Erythroblast (primary cell): ENCODE results near the gene PRAMEF6.
"Not testable (repeated sequence)": the region's sequence is repeated elsewhere in the genome, so short reads cannot be mapped to it uniquely, and the experiment has no call there.

Experiments used
- DNase-seq, 2 experiments: peaks; one replicate each; lab custom pipeline; 2025; lab: John Stamatoyannopoulos, UW

Gene PRAMEF6

DNA sequence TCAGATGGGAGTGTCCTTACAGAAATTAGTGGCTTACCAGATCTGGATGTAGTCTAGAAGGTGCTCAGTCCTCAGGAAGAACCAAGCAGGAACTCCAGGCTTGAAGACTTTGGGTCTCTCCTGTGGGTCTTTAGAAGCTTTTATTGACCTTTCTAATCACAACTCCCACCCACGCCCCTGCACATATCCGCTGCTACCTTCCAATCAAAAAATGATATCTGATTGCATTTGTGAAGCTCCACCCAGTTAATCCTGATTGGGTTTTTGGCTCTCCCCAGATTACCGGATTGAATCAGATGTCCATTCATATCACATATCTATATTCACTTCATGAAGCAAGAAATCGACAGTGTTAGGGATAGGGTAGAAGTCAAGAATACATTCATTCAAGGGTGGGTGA, at the start of gene PRAMEF6:
TSS of gene PRAMEF6 (minus strand) at position 101 of the 400 bp plus-strand sequence. CDS start 5,062 bp downstream, outside the sequence.
- DNase-seq: not testable (repeated sequence)

- not testable (repeated sequence) for DNase-seq
Observed at GRCh38 chr1:12924368-12924767, 23.0 kb downstream of the PRAMEF6 start.

DNA sequence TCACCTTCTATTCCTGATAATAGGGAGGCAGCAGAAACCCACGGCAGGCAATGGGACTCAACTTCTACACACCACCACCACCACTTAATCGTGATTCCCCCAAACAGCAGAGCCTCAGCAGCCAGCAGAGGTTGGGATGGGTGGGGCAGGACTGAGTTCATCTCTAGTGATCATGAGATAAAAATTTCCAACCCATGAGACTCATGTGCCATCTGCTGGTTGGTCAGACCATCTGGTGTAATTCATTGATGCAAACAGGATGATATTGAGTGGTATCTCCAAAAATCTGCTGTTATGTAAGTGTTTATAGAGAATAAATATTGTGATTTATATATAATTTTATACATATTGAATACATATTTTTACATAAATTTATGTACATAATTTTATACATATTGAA, 25.6 kb downstream of the PRAMEF6 start:
- not testable (repeated sequence) for DNase-seq

DNA sequence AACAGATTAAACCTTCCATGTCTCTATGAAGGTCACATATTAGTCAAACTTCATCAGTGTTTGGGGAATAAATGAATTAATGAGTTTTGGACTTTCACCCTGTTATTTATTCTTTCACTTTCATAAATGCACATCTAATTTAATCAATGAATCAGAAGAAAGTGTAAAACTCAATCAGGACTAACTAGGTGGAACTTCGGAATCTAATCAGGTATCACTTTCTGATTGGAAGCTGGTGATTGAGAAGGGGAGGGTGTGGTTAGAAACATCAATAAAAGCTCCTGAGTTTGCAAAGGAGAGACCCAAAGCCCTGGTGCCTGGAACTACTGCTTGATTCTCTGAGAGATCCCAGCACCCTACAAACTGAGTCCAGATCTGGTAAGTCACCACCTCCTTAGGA, 31.1 kb downstream of the PRAMEF6 start, which contains the start of gene PRAMEF7:
TSS of gene PRAMEF7 (plus strand) at position 301 of the 400 bp plus-strand sequence. CDS start 1,083 bp downstream, outside the sequence.
- not testable (repeated sequence) for DNase-seq

DNA sequence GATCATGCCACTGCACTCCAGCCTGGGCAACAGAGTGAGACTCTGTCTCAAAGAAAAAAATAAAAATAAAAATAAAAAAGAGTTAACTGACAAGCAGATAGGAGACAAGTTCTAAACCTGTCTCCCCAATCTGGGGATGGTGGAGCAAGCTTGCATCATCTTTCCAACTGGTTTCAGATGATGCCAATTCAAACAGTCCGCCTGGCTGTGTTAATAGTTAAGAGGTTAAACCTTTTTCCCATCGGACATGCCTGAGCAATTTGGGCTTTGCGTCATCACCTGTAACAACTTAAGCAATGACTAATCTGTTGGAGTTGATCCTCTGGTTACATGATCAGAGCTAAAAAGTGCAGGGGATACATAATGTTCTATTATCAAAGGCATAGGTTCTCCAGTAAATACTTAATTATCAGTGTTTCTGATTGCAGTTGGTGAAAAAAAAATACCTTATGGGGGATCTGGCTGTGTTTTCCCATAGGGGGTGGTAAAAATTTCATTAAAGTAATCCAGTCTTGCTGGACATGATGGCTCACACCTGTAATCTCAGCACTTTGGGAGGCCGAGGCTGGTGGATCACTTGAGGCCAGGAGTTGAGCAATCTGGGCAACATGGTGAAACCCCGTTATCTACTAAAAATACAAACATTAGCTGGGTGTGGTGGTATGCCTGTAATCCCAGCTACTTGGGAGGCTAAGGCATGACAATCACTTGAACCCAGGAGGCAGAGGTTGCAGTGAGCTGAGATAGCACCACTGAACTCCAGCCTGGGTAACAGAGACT, 43.4 kb downstream of the PRAMEF6 start:
- DNase-seq: not testable (repeated sequence)

DNA sequence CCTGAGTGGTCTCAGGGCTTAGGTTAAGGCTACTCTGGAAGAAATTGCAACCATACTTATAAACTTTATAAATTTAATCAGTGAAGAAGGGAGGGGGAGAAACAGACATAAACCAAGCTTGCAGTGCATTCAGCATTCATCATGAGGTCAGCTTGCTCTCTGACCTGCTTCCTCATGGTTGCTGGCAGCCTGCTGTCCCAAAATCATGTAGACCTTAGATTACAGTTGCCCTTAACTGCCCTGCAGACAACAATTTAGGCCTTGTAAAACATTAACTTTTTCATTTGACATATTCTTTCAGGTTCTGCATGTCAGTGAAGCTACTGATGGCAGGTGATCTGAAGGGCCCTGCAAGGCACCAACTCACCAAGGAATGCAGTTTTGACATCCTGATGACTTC, 48.2 kb downstream of the PRAMEF6 start:
- DNase-seq: not testable (repeated sequence)

DNA sequence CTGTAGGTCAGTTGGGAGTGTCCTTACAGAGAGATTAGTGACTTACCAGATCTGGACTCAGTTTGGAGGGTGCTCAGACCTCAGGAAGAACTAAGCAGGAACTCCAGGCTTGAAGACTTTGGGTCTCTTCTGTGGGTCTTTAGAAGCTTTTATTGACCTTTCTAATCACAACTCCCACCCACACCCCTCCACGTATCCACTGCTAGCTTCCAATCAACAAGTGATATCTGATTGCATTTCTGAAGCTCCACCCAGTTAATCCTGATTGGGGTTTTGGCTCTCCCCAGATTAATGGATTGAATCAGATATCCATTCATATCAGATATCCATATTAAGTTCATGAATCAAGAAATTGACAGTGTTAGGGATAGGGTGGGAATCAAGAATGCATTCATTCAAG, 49.2 kb downstream of the PRAMEF6 start, which contains the start of gene PRAMEF10:
TSS of gene PRAMEF10 (minus strand) at position 101 of the 400 bp plus-strand sequence. CDS start 2,423 bp downstream, outside the sequence.
- DNase-seq: not testable (repeated sequence)
